Smooth muscle cell (in vitro differentiated cells): ENCODE results near the gene FGD5. TPM values are rescaled to one million over a fixed set of nuclear protein-coding genes. Genes with fewer than 3 reads are reported as not detected.

Experiments
- DNase-seq: peaks from one replicate; lab custom pipeline; 2025; ENCODE audit not compliant: unreplicated experiment; lab: John Stamatoyannopoulos, UW
- H2AFZ ChIP-seq: fragments of 200-600 bp; sonication (generic); 2 replicates; pipeline ENCODE4 v1.6.0; 2016; ENCODE audit warnings: antibody characterized with exemption, low read depth, mild to moderate bottlenecking
- H3F3A ChIP-seq: fragments of 200-600 bp; sonication (generic); 2 replicates; pipeline ENCODE4 v1.6.0; 2017; ENCODE audit warnings: antibody characterized with exemption, low read depth
- H3K27ac ChIP-seq: fragments of 200-600 bp; sonication (generic); 2 replicates; pipeline ENCODE4 v1.5.1; 2016; ENCODE audit warnings: low read depth, mild to moderate bottlenecking
- H3K27me3 ChIP-seq: fragments of 200-600 bp; sonication (generic); 2 replicates; pipeline ENCODE4 v1.6.1; 2016; ENCODE audit warnings: low read depth, mild to moderate bottlenecking
- H3K36me3 ChIP-seq: fragments of 200-600 bp; sonication (generic); 2 replicates; pipeline ENCODE4 v1.5.1; 2016; ENCODE audit warnings: low read depth
- H3K4me1 ChIP-seq: fragments of 200-600 bp; sonication (generic); 2 replicates; pipeline ENCODE4 v1.5.1; 2016; ENCODE audit warnings: low read depth
- H3K4me2 ChIP-seq: fragments of 200-600 bp; sonication (generic); 2 replicates; pipeline ENCODE4 v1.6.0; 2016; ENCODE audit warnings: mild to moderate bottlenecking
- H3K4me3 ChIP-seq: fragments of 200-600 bp; sonication (generic); 2 replicates; pipeline ENCODE4 v1.5.1; 2016; ENCODE audit warnings: mild to moderate bottlenecking
- H3K79me2 ChIP-seq: fragments of 200-600 bp; sonication (generic); 2 replicates; pipeline ENCODE4 v1.6.0; 2016; ENCODE audit warnings: low read depth, mild to moderate bottlenecking
- H3K9ac ChIP-seq: fragments of 200-600 bp; sonication (generic); 2 replicates; pipeline ENCODE4 v1.6.0; 2016; ENCODE audit warnings: low read depth
- H3K9me3 ChIP-seq: fragments of 200-600 bp; sonication (generic); replicated peaks from 2 replicates; pipeline ENCODE4 v1.5.1; 2016; ENCODE audit warnings: low read depth
- H4K20me1 ChIP-seq: fragments of 200-600 bp; sonication (generic); 2 replicates; pipeline ENCODE4 v1.6.0; 2016; ENCODE audit warnings: low read depth
- WGBS: methylation state at CpG from one replicate; pipeline ENCODE4 v1.1.7; 2016; ENCODE audit warnings: low lambda C conversion rate; 5-methylcytosine and 5-hydroxymethylcytosine counted together
- polyA plus RNA-seq: library from polyadenylated mRNA; unstranded; fragments of >200 nt; fragmentation: Nextera tagmentation; extraction: Ambion mirVana; gene quantifications from 2 replicates; pipeline ENCODE4 v1.2.1, GENCODE V29; 2016
- total RNA-seq: library from RNA; depleted of rRNA; stranded (reverse); fragments of >200 nt; gene quantifications from 2 replicates; pipeline ENCODE4 v1.2.3, GENCODE V29; 2014
- TF ChIP-seq, protein P1 (sequence below): fragments of 200-600 bp; sonication (generic); IDR thresholded peaks from 2 replicates; pipeline ENCODE4 v1.5.1; 2017; ENCODE audit warnings: borderline replicate concordance, mild to moderate bottlenecking, antibody characterized with exemption; ENCODE audit not compliant: insufficient read depth, poor library complexity, severe bottlenecking

The FGD5 gene
- total and polyA plus RNA-seq, 2 experiments from 2014 or later, result 0.63 to 0.71 TPM

DNA sequence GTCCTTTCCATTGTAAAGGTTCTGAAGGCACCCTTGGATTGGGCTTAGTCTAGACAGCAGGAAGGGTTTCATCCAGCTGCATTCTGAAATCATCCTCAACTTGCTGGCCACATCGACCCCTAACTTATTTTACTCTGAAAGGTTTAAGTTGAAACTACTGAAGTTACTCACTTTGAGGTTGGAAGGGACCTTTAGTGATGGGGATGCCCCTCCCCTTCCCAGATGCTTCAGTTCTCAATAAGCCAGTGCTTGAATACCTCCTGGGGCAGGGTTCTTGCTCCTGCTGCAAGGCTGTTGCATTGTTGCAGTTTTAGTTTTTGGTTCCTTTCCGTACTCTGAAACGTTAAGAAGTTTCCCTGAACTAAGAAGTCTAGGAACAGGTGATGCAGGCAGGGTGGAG lies 26.4 kb downstream of the FGD5 start:
- no peaks in the 10 kb centered on the region for H3K79me2 ChIP-seq
- no peak overlapping the region for H3K27ac ChIP-seq
- DNase-seq, result no peak
- 66% methylated on average over 3 of the region's 3 CpGs for WGBS
- TF ChIP-seq, protein P1, sequence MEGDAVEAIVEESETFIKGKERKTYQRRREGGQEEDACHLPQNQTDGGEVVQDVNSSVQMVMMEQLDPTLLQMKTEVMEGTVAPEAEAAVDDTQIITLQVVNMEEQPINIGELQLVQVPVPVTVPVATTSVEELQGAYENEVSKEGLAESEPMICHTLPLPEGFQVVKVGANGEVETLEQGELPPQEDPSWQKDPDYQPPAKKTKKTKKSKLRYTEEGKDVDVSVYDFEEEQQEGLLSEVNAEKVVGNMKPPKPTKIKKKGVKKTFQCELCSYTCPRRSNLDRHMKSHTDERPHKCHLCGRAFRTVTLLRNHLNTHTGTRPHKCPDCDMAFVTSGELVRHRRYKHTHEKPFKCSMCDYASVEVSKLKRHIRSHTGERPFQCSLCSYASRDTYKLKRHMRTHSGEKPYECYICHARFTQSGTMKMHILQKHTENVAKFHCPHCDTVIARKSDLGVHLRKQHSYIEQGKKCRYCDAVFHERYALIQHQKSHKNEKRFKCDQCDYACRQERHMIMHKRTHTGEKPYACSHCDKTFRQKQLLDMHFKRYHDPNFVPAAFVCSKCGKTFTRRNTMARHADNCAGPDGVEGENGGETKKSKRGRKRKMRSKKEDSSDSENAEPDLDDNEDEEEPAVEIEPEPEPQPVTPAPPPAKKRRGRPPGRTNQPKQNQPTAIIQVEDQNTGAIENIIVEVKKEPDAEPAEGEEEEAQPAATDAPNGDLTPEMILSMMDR, result no peak
- H3K4me3 ChIP-seq, result no peak overlapping the region
- H3K36me3 ChIP-seq, result no peaks in the 10 kb centered on the region
- no peak overlapping the region for H3K9ac ChIP-seq
- H4K20me1 ChIP-seq, result no peaks in the 10 kb centered on the region
- H3K4me1 ChIP-seq, result peaks cover 5% of the 10 kb centered on the region
- no peak overlapping the region for H3K4me2 ChIP-seq
- H3K27me3 ChIP-seq, result no peaks in the 10 kb centered on the region
- H3F3A ChIP-seq, result no peaks in the 10 kb centered on the region
- H3K9me3 ChIP-seq, result no peaks in the 10 kb centered on the region
- no peak overlapping the region for H2AFZ ChIP-seq

DNA sequence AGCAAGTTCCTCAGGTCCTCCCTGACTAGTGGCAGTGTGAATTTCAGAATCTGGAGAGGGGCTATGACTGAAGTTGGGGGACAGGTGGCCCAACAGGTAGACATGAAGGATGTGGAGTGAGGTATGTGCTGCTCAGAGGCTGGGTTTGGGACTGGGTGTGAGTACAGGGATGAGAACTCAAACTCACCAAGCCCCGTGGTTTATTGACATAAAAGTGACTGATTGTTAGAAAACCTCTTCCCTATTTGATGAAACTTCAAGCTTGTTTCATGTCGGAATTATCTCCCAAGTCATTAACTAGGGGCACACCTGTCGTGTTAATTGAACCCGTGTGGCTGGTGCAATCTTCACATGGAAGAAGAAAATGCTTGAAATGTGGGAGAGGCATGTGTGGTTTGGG lies 27.1 kb downstream of the FGD5 start:
- Histone ChIP-seq H3K27ac (no peak overlapping the region), H3F3A (no peaks in the 10 kb centered on the region), H3K4me2 (no peak overlapping the region), H3K27me3 (no peaks in the 10 kb centered on the region), H2AFZ (no peak overlapping the region), H4K20me1 (no peaks in the 10 kb centered on the region), H3K4me3 (no peak overlapping the region), H3K36me3 (no peaks in the 10 kb centered on the region), H3K9ac (no peak overlapping the region), H3K79me2 (no peaks in the 10 kb centered on the region), H3K9me3 (no peaks in the 10 kb centered on the region), H3K4me1 (peaks cover 5% of the 10 kb centered on the region)
- WGBS, result 79% methylated on average over 4 of the region's 4 CpGs
- TF ChIP-seq, protein P1, result no peak
- no peak for DNase-seq

DNA sequence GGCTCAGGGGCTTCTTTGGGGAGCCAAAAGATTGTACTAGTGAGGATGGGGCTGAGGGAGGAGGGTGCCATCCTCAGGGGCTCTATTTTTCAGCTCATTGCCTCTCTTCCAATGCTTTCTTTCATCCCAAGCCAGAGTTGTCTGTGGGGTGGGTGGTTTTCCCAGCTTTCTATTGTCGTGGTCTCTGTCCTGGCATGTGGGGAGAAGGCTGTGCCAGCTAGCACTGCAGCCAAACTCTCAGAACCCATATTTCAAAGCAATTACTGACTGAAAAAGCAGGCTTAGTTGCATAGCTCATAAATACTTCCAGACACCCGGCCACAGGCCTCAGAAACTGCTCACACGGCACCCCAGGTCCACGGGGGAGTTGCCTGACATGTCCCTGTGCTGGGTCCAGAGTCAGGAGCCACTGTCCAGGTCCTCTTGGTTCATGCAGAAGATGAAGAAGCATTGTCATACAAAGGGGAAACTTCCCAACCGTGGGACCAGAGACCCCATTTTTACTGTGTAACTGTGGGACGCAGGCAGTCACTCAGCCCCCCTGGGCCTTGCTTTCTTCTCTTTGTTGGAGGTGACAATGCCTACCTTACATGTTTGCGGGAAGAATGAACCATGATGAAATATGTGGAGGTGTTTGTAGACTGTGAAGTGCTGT lies 27.6 kb downstream of the FGD5 start:
- no peak for DNase-seq
- no peaks in the 10 kb centered on the region for H3K79me2 ChIP-seq
- no peak overlapping the region for H3K27ac ChIP-seq
- H3K9me3 ChIP-seq, result no peaks in the 10 kb centered on the region
- no peak overlapping the region for H3K4me2 ChIP-seq
- no peak overlapping the region for H3K4me3 ChIP-seq
- H4K20me1 ChIP-seq, result no peaks in the 10 kb centered on the region
- no peak overlapping the region for H2AFZ ChIP-seq
- no peaks in the 10 kb centered on the region for H3K27me3 ChIP-seq
- no peaks in the 10 kb centered on the region for H3F3A ChIP-seq
- 65% methylated on average over 7 of the region's 7 CpGs for WGBS
- no peaks in the 10 kb centered on the region for H3K36me3 ChIP-seq
- H3K4me1 ChIP-seq, result peaks cover 5% of the 10 kb centered on the region
- no peak overlapping the region for H3K9ac ChIP-seq
- TF ChIP-seq, protein P1, result no peak
